H1 (cell line): ENCODE measurements around the gene TMEM176B. TPM values are rescaled to one million over a fixed set of nuclear protein-coding genes. Genes with fewer than 3 reads are reported as not detected.

Experiments
- CTCF ChIA-PET: fragments of 300-600 bp; sonication (Branson Sonifier 250); formaldehyde crosslinking; loops from one replicate; lab custom pipeline; 2021; ENCODE audit not compliant: partially characterized antibody; lab: Charles Lee
- POLR2A ChIA-PET: fragments of 300-600 bp; sonication (Branson Sonifier 250); formaldehyde crosslinking; loops from one replicate; lab custom pipeline; 2021; ENCODE audit warnings: inconsistent platforms; ENCODE audit not compliant: partially characterized antibody; lab: Charles Lee
- DNase-seq, 2 experiments: peaks; one replicate each; pipeline versions ENCODE4 v3.0.0 to v3.0.0-alpha.2; 2010 to 2022; ENCODE audit warnings: low spot score in 2 of 2, low read depth in 1 of 2, mixed read lengths in 1 of 2
- FAIRE-seq: peaks from 2 replicates; lab custom pipeline; 2011; peaks lifted over from hg19 to GRCh38; lab: Jason Lieb, UNC
- H2AFZ ChIP-seq: 2 replicates; pipeline ENCODE4 v1.8.1; 2012; ENCODE audit warnings: low read length, inconsistent platforms
- H2AK5ac ChIP-seq: 2 replicates; pipeline ENCODE4 v1.6.1; 2013; ENCODE audit warnings: low read depth, low read length
- H2BK120ac ChIP-seq: replicated peaks from 2 replicates; pipeline ENCODE3; 2013; ENCODE audit warnings: low read depth, low read length, inconsistent platforms
- H2BK12ac ChIP-seq: 2 replicates; pipeline ENCODE4 v1.6.1; 2013; ENCODE audit warnings: low read depth, low read length
- H2BK15ac ChIP-seq: 2 replicates; pipeline ENCODE4 v1.6.1; 2013; ENCODE audit warnings: low read length
- H2BK20ac ChIP-seq: 2 replicates; pipeline ENCODE4 v1.6.1; 2013; ENCODE audit warnings: low read length
- H2BK5ac ChIP-seq: 2 replicates; pipeline ENCODE4 v1.6.1; 2013; ENCODE audit warnings: low read depth, low read length
- H3K14ac ChIP-seq: 2 replicates; pipeline ENCODE4 v1.6.1; 2013; ENCODE audit warnings: inconsistent platforms; ENCODE audit not compliant: insufficient read length
- H3K18ac ChIP-seq: 2 replicates; pipeline ENCODE4 v1.6.1; 2013; ENCODE audit warnings: low read length; ENCODE audit errors: extremely low read depth
- H3K23ac ChIP-seq: 2 replicates; pipeline ENCODE4 v1.6.1; 2013; ENCODE audit warnings: inconsistent platforms; ENCODE audit not compliant: insufficient read length
- H3K23me2 ChIP-seq: 2 replicates; pipeline ENCODE4 v1.6.1; 2013; ENCODE audit warnings: low read depth, low read length
- H3K27ac ChIP-seq: 2 replicates; pipeline ENCODE4 v1.6.1; 2011; ENCODE audit warnings: low read depth, low read length, inconsistent platforms
- H3K27me3 ChIP-seq, 4 experiments: replicated peaks in 1 of 4; 1 replicate in 1 of 4; 2 replicates in 3 of 4; pipeline versions ENCODE4 v1.6.1 to v1.8.1; 2011 to 2013; ENCODE audit warnings: low read length in 3 of 4, mild to moderate bottlenecking in 3 of 4, inconsistent platforms in 2 of 4, mixed read lengths in 2 of 4, moderate library complexity in 1 of 4; ENCODE audit not compliant: control insufficient read depth in 3 of 4, insufficient read depth in 3 of 4; ENCODE audit errors: extremely low read depth in 1 of 4
- H3K36me3 ChIP-seq, 4 experiments: 2 replicates each; pipeline versions ENCODE4 v1.6.1 to v1.8.1; 2011 to 2013; ENCODE audit warnings: mild to moderate bottlenecking in 4 of 4, low read length in 3 of 4, moderate library complexity in 2 of 4, control low read depth in 1 of 4, inconsistent platforms in 1 of 4; ENCODE audit not compliant: insufficient read depth in 4 of 4, control insufficient read depth in 2 of 4
- H3K4ac ChIP-seq: replicated peaks from 2 replicates; pipeline ENCODE3; 2013; ENCODE audit warnings: low read length, low read depth, mixed read lengths, inconsistent platforms; ENCODE audit not compliant: insufficient read length
- H3K4me1 ChIP-seq, 4 experiments: replicated peaks in 1 of 4; 1 replicate in 1 of 4; 2 replicates in 3 of 4; pipeline versions ENCODE4 v1.6.1 to v1.8.1; 2011 to 2013; ENCODE audit warnings: low read length in 3 of 4, inconsistent platforms in 2 of 4, mixed read lengths in 1 of 4; ENCODE audit not compliant: insufficient read depth in 4 of 4, control insufficient read depth in 3 of 4
- H3K4me2 ChIP-seq, 2 experiments: 2 replicates each; pipeline versions ENCODE4 v1.6.1 to v1.8.1; 2011 to 2013; ENCODE audit warnings: low read depth in 2 of 2, low read length in 2 of 2, control low read depth in 1 of 2, inconsistent platforms in 1 of 2, mild to moderate bottlenecking in 1 of 2; ENCODE audit not compliant: insufficient read depth in 1 of 2
- H3K4me3 ChIP-seq, 4 experiments: fragments of 200-600, 300-600 bp in 1 of 4; sonication (generic), shearing (Covaris generic), sonication (Bioruptor Twin) in 1 of 4; 2 replicates each; pipeline versions ENCODE4 v1.5.1 to v1.8.1; 2011 to 2016; ENCODE audit warnings: low read length in 4 of 4, low read depth in 3 of 4, control low read depth in 2 of 4, inconsistent platforms in 2 of 4, mild to moderate bottlenecking in 2 of 4, mixed read lengths in 1 of 4, moderate library complexity in 1 of 4; ENCODE audit not compliant: insufficient read depth in 2 of 4; ENCODE audit errors: extremely low read depth in 1 of 4
- H3K56ac ChIP-seq: replicated peaks from 2 replicates; pipeline ENCODE3; 2013; ENCODE audit warnings: low read depth, mild to moderate bottlenecking, mixed read lengths, low read length, inconsistent platforms; ENCODE audit not compliant: insufficient read length
- H3K79me1 ChIP-seq: 2 replicates; pipeline ENCODE4 v1.6.1; 2013; ENCODE audit warnings: low read depth, low read length, control low read depth
- H3K79me2 ChIP-seq, 2 experiments: 2 replicates each; pipeline versions ENCODE4 v1.6.1 to v1.8.1; 2012 to 2013; ENCODE audit warnings: low read length in 2 of 2, mild to moderate bottlenecking in 2 of 2, inconsistent platforms in 1 of 2; ENCODE audit not compliant: insufficient read depth in 2 of 2, control insufficient read depth in 1 of 2
- H3K9ac ChIP-seq, 4 experiments: replicated peaks in 1 of 4; 1 replicate in 1 of 4; 2 replicates in 3 of 4; pipeline versions ENCODE4 v1.6.1 to v1.8.1; 2011 to 2013; ENCODE audit warnings: low read depth in 3 of 4, low read length in 3 of 4, control low read depth in 2 of 4, mild to moderate bottlenecking in 2 of 4, moderate library complexity in 2 of 4, inconsistent platforms in 1 of 4; ENCODE audit errors: extremely low read depth in 1 of 4
- H3K9me3 ChIP-seq, 2 experiments: 2 replicates each; pipeline versions ENCODE4 v1.6.1 to v1.8.1; 2012 to 2013; ENCODE audit warnings: mild to moderate bottlenecking in 2 of 2, moderate library complexity in 2 of 2, control low read depth in 1 of 2, inconsistent platforms in 1 of 2, low read depth in 1 of 2, low read length in 1 of 2, mixed read lengths in 1 of 2; ENCODE audit not compliant: insufficient read depth in 2 of 2
- H4K20me1 ChIP-seq, 2 experiments: replicated peaks in 1 of 2; 2 replicates each; pipeline versions ENCODE3 to v1.8.1; 2011 to 2013; ENCODE audit warnings: inconsistent platforms in 2 of 2, low read length in 2 of 2, mild to moderate bottlenecking in 1 of 2; ENCODE audit not compliant: insufficient read depth in 2 of 2, control insufficient read depth in 1 of 2
- H4K5ac ChIP-seq: 2 replicates; pipeline ENCODE4 v1.6.1; 2013; ENCODE audit warnings: low read length, low read depth, mixed read lengths, inconsistent platforms; ENCODE audit not compliant: insufficient read length
- H4K8ac ChIP-seq: 2 replicates; pipeline ENCODE4 v1.8.0; 2013; ENCODE audit warnings: mild to moderate bottlenecking, moderate library complexity, low read length, inconsistent platforms; ENCODE audit not compliant: insufficient read depth; ENCODE audit errors: extremely low read depth
- H4K91ac ChIP-seq: replicated peaks from 2 replicates; pipeline ENCODE3; 2013; ENCODE audit warnings: low read length, mixed read lengths, inconsistent platforms; ENCODE audit not compliant: insufficient read length
- JUND ChIP-seq: IDR thresholded peaks from 2 replicates; pipeline ENCODE4 v1.6.1; 2011; ENCODE audit warnings: mild to moderate bottlenecking, improper control_type of control experiment, low read length
- RNF2 ChIP-seq: fragments of 200-900, 300-1000 bp; sonication (generic); IDR thresholded peaks from 2 replicates; pipeline ENCODE4 v1.7.1; 2016; ENCODE audit warnings: borderline replicate concordance, low read depth, mild to moderate bottlenecking, antibody characterized with exemption, low read length; ENCODE audit not compliant: poor library complexity, severe bottlenecking; ENCODE audit errors: missing control alignments
- SRF ChIP-seq: IDR thresholded peaks from 2 replicates; pipeline ENCODE4 v1.6.1; 2011; ENCODE audit warnings: mild to moderate bottlenecking, low read depth, low read length, moderate library complexity
- TBP ChIP-seq: IDR thresholded peaks from 2 replicates; pipeline ENCODE4 v1.6.1; 2011; ENCODE audit warnings: low read depth, low read length, improper control_type of control experiment
- polyA plus RNA-seq, 7 experiments: library from polyadenylated mRNA; depleted of rRNA in 3 of 7; stranded (reverse) in 5 of 7; unstranded in 2 of 7; fragments of >200 nt in 5 of 7; fragments of 200-250 nt in 2 of 7; gene quantifications; 1 replicate in 5 of 7; 2 replicates in 1 of 7; 4 replicates in 1 of 7; pipeline versions ENCODE4 v1.2.1 to v1.2.3, GENCODE V29; 2011 to 2013; ENCODE audit warnings: missing spikeins in 2 of 7, mixed read lengths in 2 of 7
- total RNA-seq: library from RNA; stranded (reverse); fragmentation: NEBNext Ultra II Directional; extraction: Animal tissue kit (Norgen Biotek cat#: 25700); gene quantifications from 2 replicates; pipeline ENCODE4 v1.2.1, GENCODE V29; 2021

Gene TMEM176B
- total and polyA plus RNA-seq, 2 of the 8 experiments (the other 6 are each of a cell fraction or from before 2014, with no cell fraction given) = 1.2 to 2.1 TPM

- Histone ChIP-seq H3K4me3 (no peak overlapping the region), H4K91ac (no peak overlapping the region), H3K27ac (no peak overlapping the region), H2BK20ac (no peak overlapping the region), H2AFZ (no peak overlapping the region), H3K4ac (no peak overlapping the region), H4K20me1 (no peaks in the 10 kb centered on the region), H3K18ac (no peak overlapping the region), H3K27me3 (peaks cover 0 to 9% (median 3%) of the 10 kb centered on the region in 4 experiments; a peak in 3 of 7 replicates), H3K56ac (no peak overlapping the region), H2BK120ac (no peak overlapping the region), H3K14ac (no peak overlapping the region), H3K9ac (no peak overlapping the region), H2BK12ac (no peak overlapping the region), H3K79me2 (no peaks in the 10 kb centered on the region), H3K23ac (no peak overlapping the region), H3K9me3 (no peaks in the 10 kb centered on the region), H2BK15ac (no peak overlapping the region), H4K5ac (no peak overlapping the region), H3K79me1 (no peaks in the 10 kb centered on the region), H3K36me3 (no peaks in the 10 kb centered on the region), H4K8ac (no peak overlapping the region), H2BK5ac (no peak overlapping the region), H2AK5ac (no peak overlapping the region), H3K4me2 (no peak overlapping the region), H3K23me2 (no peaks in the 10 kb centered on the region), H3K4me1 (no peaks in the 10 kb centered on the region)
- TF ChIP-seq TBP (no peak), SRF (no peak), JUND (no peak), RNF2 (no peak)
- ChIA-PET POLR2A (no interaction called here), CTCF (interaction anchor here (0.6 to 1.5 kb wide), 10 partner anchors 11 to 469 kb away, joined by 3 to 8 read pairs (median 3); no protein-coding TSS in a partner anchor)
- DNase-seq = no peak
- FAIRE-seq = no peak
Measured at GRCh38 chr7:150754951-150755350, 45.2 kb downstream of the TMEM176B start.
